Left ventricle myocardium inferior (tissue), 1 donor: ENCODE data around the gene HIP1. TPM values are rescaled to one million over a fixed set of nuclear protein-coding genes. Genes with fewer than 3 reads are reported as not detected.

ENCODE experiments used
- DNase-seq: peaks from one replicate; pipeline ENCODE4 v3.0.0-alpha.2; 2020
- H3K27ac ChIP-seq: fragments of 200-600 bp; replicated peaks from 2 replicates; pipeline ENCODE4 v1.8.0; 2021
- H3K27me3 ChIP-seq: fragments of 200-600 bp; 2 replicates; pipeline ENCODE4 v1.8.0; 2021; ENCODE audit warnings: low read depth
- H3K36me3 ChIP-seq: fragments of 200-600 bp; 2 replicates; pipeline ENCODE4 v1.8.0; 2021
- H3K4me1 ChIP-seq: fragments of 200-600 bp; 2 replicates; pipeline ENCODE4 v1.8.0; 2021
- H3K4me3 ChIP-seq: fragments of 200-600 bp; 2 replicates; pipeline ENCODE4 v1.8.0; 2021; ENCODE audit warnings: mild to moderate bottlenecking, moderate library complexity
- H3K9me3 ChIP-seq: fragments of 200-600 bp; replicated peaks from 2 replicates; pipeline ENCODE4 v1.8.0; 2021
- CTCF ChIP-seq: fragments of 200-600 bp; IDR thresholded peaks from 2 replicates; pipeline ENCODE4 v1.8.0; 2021; ENCODE audit warnings: antibody characterized with exemption, mild to moderate bottlenecking, borderline replicate concordance
- intact Hi-C: fragments of 100-400 bp; cut with micrococcal nuclease; formaldehyde crosslinking; loops from one replicate; pipeline ENCODE4 v1.11.0; 2022
- total RNA-seq: library from RNA; stranded (reverse); fragmentation: NEBNext Ultra II Directional; extraction: Animal tissue kit (Norgen Biotek cat#: 25700); gene quantifications from one replicate; pipeline ENCODE4 v1.2.1, GENCODE V29; 2021
- donor health status: DM: no; HTN: yes; CAD: no; lungs with severe emphysema.

Gene HIP1
- total RNA-seq, 1 donor from 2014 or later, result 14.5 TPM

GRCh38 chr7:75756991-75757676 lies 18.4 kb upstream of the HIP1 start:
- intact Hi-C loops, result no loop called here
- no peak for DNase-seq

GRCh38 chr7:75756206-75756990 lies 17.7 kb upstream of the HIP1 start:
- Histone ChIP-seq H3K36me3 (no peaks in the 10 kb centered on the region), H3K27me3 (no peaks in the 10 kb centered on the region), H3K9me3 (no peaks in the 10 kb centered on the region), H3K4me3 (no peak overlapping the region), H3K27ac (no peak overlapping the region), H3K4me1 (no peaks in the 10 kb centered on the region)
- intact Hi-C loops, result no loop called here
- no peak for TF ChIP-seq CTCF
- DNase-seq, result no peak

More at GRCh38 chr7:75756991-75757676, 18.4 kb upstream of the HIP1 start:
- H3K4me1 ChIP-seq, result peaks cover under 1% of the 10 kb centered on the region
- no peaks in the 10 kb centered on the region for H3K36me3 ChIP-seq
- H3K4me3 ChIP-seq, result no peak overlapping the region
- H3K27ac ChIP-seq, result no peak overlapping the region
- no peaks in the 10 kb centered on the region for H3K9me3 ChIP-seq
- peak; percentile 57 for TF ChIP-seq CTCF
- H3K27me3 ChIP-seq, result no peaks in the 10 kb centered on the region

- no peak for DNase-seq
- no peak for TF ChIP-seq CTCF
- no peaks in the 10 kb centered on the region for H3K36me3 ChIP-seq
- intact Hi-C loops, result no loop called here
- H3K27me3 ChIP-seq, result no peaks in the 10 kb centered on the region
- no peaks in the 10 kb centered on the region for H3K9me3 ChIP-seq
- H3K4me1 ChIP-seq, result peaks cover 26% of the 10 kb centered on the region
- peak overlapping the region; percentile 62 for H3K27ac ChIP-seq
- no peak overlapping the region for H3K4me3 ChIP-seq
Observed at GRCh38 chr7:75743455-75743859, 4.7 kb upstream of the HIP1 start.

GRCh38 chr7:75740846-75741497 lies 2.2 kb upstream of the HIP1 start:
- H3K36me3 ChIP-seq, result no peaks in the 10 kb centered on the region
- H3K9me3 ChIP-seq, result no peaks in the 10 kb centered on the region
- peak overlapping the region; percentile 92 for H3K27ac ChIP-seq
- H3K27me3 ChIP-seq, result no peaks in the 10 kb centered on the region
- peak; percentile 42 for DNase-seq
- TF ChIP-seq CTCF, result no peak
- no peak overlapping the region for H3K4me3 ChIP-seq
- H3K4me1 ChIP-seq, result peaks cover 41% of the 10 kb centered on the region
- intact Hi-C loops, result no loop called here

GRCh38 chr7:75739796-75740672 lies 1.3 kb upstream of the HIP1 start:
- Histone ChIP-seq H3K4me1 (peaks cover 41% of the 10 kb centered on the region), H3K27me3 (no peaks in the 10 kb centered on the region), H3K4me3 (peak overlapping the region; percentile 100), H3K36me3 (no peaks in the 10 kb centered on the region), H3K27ac (peak overlapping the region; percentile 92), H3K9me3 (no peaks in the 10 kb centered on the region)
- DNase-seq, result no peak
- intact Hi-C loops, result no loop called here
- no peak for TF ChIP-seq CTCF
